ENCODE measurements around the gene BTAF1. TPM values are rescaled to one million over a fixed set of nuclear protein-coding genes. Genes with fewer than 3 reads are reported as not detected.

The BTAF1 gene
- total RNA-seq, 4 donors from 2014 or later: 35.5 to 78.3 (median 43.1) TPM

DNA sequence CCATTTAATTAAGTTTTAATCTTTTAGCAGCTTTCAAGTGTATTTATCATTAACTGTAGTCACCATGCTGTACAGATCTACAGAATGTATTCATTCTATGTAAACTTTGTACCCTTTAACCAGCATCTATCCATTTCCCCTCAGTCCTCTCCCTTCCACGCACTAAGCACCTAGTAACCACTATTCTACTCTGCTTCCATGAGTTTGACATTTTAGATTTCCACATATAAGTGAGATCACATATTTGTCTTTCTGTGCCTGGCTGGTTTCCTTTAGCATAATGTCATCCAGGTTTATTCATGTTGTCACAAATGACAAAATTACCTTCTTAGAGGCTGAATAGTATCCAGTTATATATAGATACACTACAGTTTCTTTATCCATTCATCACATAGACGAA, 79.7 kb downstream of the BTAF1 start:
- 84 to 88% methylated on average over 2 of the region's 2 CpGs for whole genome bisulfite sequencing, 2 donors
- TF ChIP-seq, protein P1, sequence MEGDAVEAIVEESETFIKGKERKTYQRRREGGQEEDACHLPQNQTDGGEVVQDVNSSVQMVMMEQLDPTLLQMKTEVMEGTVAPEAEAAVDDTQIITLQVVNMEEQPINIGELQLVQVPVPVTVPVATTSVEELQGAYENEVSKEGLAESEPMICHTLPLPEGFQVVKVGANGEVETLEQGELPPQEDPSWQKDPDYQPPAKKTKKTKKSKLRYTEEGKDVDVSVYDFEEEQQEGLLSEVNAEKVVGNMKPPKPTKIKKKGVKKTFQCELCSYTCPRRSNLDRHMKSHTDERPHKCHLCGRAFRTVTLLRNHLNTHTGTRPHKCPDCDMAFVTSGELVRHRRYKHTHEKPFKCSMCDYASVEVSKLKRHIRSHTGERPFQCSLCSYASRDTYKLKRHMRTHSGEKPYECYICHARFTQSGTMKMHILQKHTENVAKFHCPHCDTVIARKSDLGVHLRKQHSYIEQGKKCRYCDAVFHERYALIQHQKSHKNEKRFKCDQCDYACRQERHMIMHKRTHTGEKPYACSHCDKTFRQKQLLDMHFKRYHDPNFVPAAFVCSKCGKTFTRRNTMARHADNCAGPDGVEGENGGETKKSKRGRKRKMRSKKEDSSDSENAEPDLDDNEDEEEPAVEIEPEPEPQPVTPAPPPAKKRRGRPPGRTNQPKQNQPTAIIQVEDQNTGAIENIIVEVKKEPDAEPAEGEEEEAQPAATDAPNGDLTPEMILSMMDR (IDR thresholded peaks at IDR 0.05): no peak
- no peak for TF ChIP-seq POLR2A (IDR thresholded peaks at IDR 0.05)
- intact Hi-C loops (cut with DNase I; ENCODE audit: low total_unique reads): loop anchor here (10.0 kb wide), 1 partner anchor 58 kb away; no protein-coding TSS in a partner anchor

GRCh38 chr10:92005978-92006377, 82.4 kb downstream of the BTAF1 start:
- DNase-seq (ENCODE audit: low spot score in 2 of 2): no peak
- intact Hi-C loops (cut with DNase I; ENCODE audit: low total_unique reads): loop anchor here (10.0 kb wide), 1 partner anchor 61 kb away; no protein-coding TSS in a partner anchor
- TF ChIP-seq, protein P1 (IDR thresholded peaks at IDR 0.05): no peak
- TF ChIP-seq POLR2A (IDR thresholded peaks at IDR 0.05): no peak
- no peak overlapping the region for H3K4me3 ChIP-seq (ENCODE audit: low read depth, poor library complexity, severe bottlenecking)
- 86 to 93% methylated on average over 1 of the region's 1 CpG for WGBS, 2 donors

More for the DNA sequence above, 79.7 kb downstream of the BTAF1 start:
- DNase-seq (ENCODE audit: low spot score in 2 of 2): no peak
- no peak overlapping the region for H3K4me3 ChIP-seq (ENCODE audit: low read depth, poor library complexity, severe bottlenecking)

GRCh38 chr10:92009445-92009844, 85.9 kb downstream of the BTAF1 start:
- TF ChIP-seq, protein P1 (IDR thresholded peaks at IDR 0.05): no peak
- TF ChIP-seq POLR2A (IDR thresholded peaks at IDR 0.05): no peak
- no peak overlapping the region for H3K4me3 ChIP-seq (ENCODE audit: low read depth, poor library complexity, severe bottlenecking)
- intact Hi-C loops (cut with DNase I; ENCODE audit: low total_unique reads): loop anchor here (10.0 kb wide), 1 partner anchor 65 kb away; no protein-coding TSS in a partner anchor
- no peak for DNase-seq (ENCODE audit: low spot score in 2 of 2)
- 95 to 97% methylated on average over 1 of the region's 1 CpG for WGBS, 2 donors

- no peak for TF ChIP-seq POLR2A (IDR thresholded peaks at IDR 0.05)
- TF ChIP-seq, protein P1 (IDR thresholded peaks at IDR 0.05): no peak
- H3K4me3 ChIP-seq (ENCODE audit: low read depth, poor library complexity, severe bottlenecking): no peak overlapping the region
- no peak for DNase-seq (ENCODE audit: low spot score in 2 of 2)
- intact Hi-C loops (cut with DNase I; ENCODE audit: low total_unique reads): no loop called here
These were observed 86.6 kb downstream of the BTAF1 start for GRCh38 chr10:92010047-92010735.

GRCh38 chr10:92011560-92012214, 88.1 kb downstream of the BTAF1 start:
- 85 to 91% methylated on average over 2 of the region's 2 CpGs for WGBS, 2 donors
- TF ChIP-seq, protein P1 (IDR thresholded peaks at IDR 0.05): no peak
- TF ChIP-seq POLR2A (IDR thresholded peaks at IDR 0.05): no peak
- DNase-seq (ENCODE audit: low spot score in 2 of 2): no peak

More at GRCh38 chr10:92011560-92012214, 88.1 kb downstream of the BTAF1 start:
- H3K4me3 ChIP-seq (ENCODE audit: low read depth, poor library complexity, severe bottlenecking): no peak overlapping the region
- intact Hi-C loops (cut with DNase I; ENCODE audit: low total_unique reads): no loop called here
